A549 (cell line): ENCODE measurements around the gene GPAM. TPM values are rescaled to one million over a fixed set of nuclear protein-coding genes. Genes with fewer than 3 reads are reported as not detected.

ENCODE experiments used
- ATAC-seq, 2 experiments: fragments of 200-7000 bp in 1 of 2; fragments of >200 bp in 1 of 2; cut with Nextera tagmentation in 1 of 2; cut with Tn5 transposase in 1 of 2; 3 replicates each; pipeline versions ENCODE4 v1.8.0 to v1.9.1; 2018 to 2020; ENCODE audit warnings: mild to moderate bottlenecking in 1 of 2, moderate library complexity in 1 of 2
- CTCF ChIA-PET: fragments of 300-600 bp; sonication (Branson Sonifier 250); formaldehyde crosslinking; extraction: SDS; loops from one replicate; lab custom pipeline; 2021; ENCODE audit warnings: antibody characterized with exemption, inconsistent platforms; lab: Yijun Ruan, JAX
- POLR2A ChIA-PET: fragments of 350-600 bp; formaldehyde crosslinking; extraction: SDS; loops from one replicate; lab custom pipeline; 2021; ENCODE audit warnings: antibody characterized with exemption, inconsistent platforms; lab: Yijun Ruan, JAX
- DNase-seq, 2 experiments: peaks; one replicate each; pipeline versions ENCODE4 v3.0.0 to v3.0.0-alpha.2; 2011 to 2016; ENCODE audit warnings: low read depth in 1 of 2, low spot score in 1 of 2
- FAIRE-seq: peaks from 2 replicates; lab custom pipeline; 2011; peaks lifted over from hg19 to GRCh38; lab: Jason Lieb, UNC
- H3K27ac ChIP-seq, 2 experiments: fragments of >200 bp; sonication (Bioruptor Twin); formaldehyde crosslinking; 3 replicates each; pipeline ENCODE4 v1.5.1; 2016 to 2017
- H3K4me1 ChIP-seq: fragments of >200 bp; sonication (Bioruptor Twin); formaldehyde crosslinking; 3 replicates; pipeline ENCODE4 v1.6.1; 2016
- H3K4me2 ChIP-seq: fragments of >200 bp; sonication (Bioruptor Twin); formaldehyde crosslinking; 3 replicates; pipeline ENCODE4 v1.6.1; 2016
- H3K4me3 ChIP-seq: fragments of >200 bp; sonication (Bioruptor Twin); formaldehyde crosslinking; 3 replicates; pipeline ENCODE4 v1.5.1; 2016
- H3K9me3 ChIP-seq: fragments of >200 bp; sonication (Bioruptor Twin); formaldehyde crosslinking; 3 replicates; pipeline ENCODE4 v1.6.1; 2016
- CBX2 ChIP-seq: fragments of 200-600 bp; sonication (generic); IDR thresholded peaks from 2 replicates; pipeline ENCODE4 v1.6.1; 2016; ENCODE audit warnings: low read depth, mild to moderate bottlenecking, borderline replicate concordance
- CBX8 ChIP-seq: fragments of 200-600 bp; sonication (generic); IDR thresholded peaks from 2 replicates; pipeline ENCODE4 v1.6.1; 2016
- CEBPB ChIP-seq, 2 experiments: fragments of >200 bp in 1 of 2; sonication (Bioruptor Twin) in 1 of 2; formaldehyde crosslinking in 1 of 2; IDR thresholded peaks; 2 replicates each; pipeline ENCODE4 v1.6.1; 2012 to 2016
- CHD2 ChIP-seq: fragments of 150-350 bp; IDR thresholded peaks from 2 replicates; pipeline ENCODE4 v1.6.1; 2014; ENCODE audit warnings: low read length; ENCODE audit not compliant: partially characterized antibody
- CHD4 ChIP-seq: fragments of 200-600 bp; sonication (generic); IDR thresholded peaks from 2 replicates; pipeline ENCODE4 v1.6.1; 2016; ENCODE audit warnings: antibody characterized with exemption, mild to moderate bottlenecking, borderline replicate concordance
- EHMT2 ChIP-seq: fragments of 200-600 bp; sonication (generic); IDR thresholded peaks from 2 replicates; pipeline ENCODE4 v1.6.1; 2016; ENCODE audit warnings: antibody characterized with exemption, low read depth, mild to moderate bottlenecking, moderate library complexity
- EP300 ChIP-seq, 2 experiments: fragments of >200 bp; sonication (Bioruptor Twin); formaldehyde crosslinking; IDR thresholded peaks; 2 replicates in 1 of 2; 3 replicates in 1 of 2; pipeline ENCODE4 v1.6.1; 2016 to 2017
- ESRRA ChIP-seq: fragments of 150-350 bp; IDR thresholded peaks from 2 replicates; pipeline ENCODE4 v1.6.1; 2014; ENCODE audit warnings: mild to moderate bottlenecking, low read length, borderline replicate concordance
- FOSL2 ChIP-seq, 2 experiments: fragments of 450-650 bp in 1 of 2; fragments of >200 bp in 1 of 2; sonication (Bioruptor Twin) in 1 of 2; formaldehyde crosslinking; IDR thresholded peaks; 2 replicates each; pipeline versions ENCODE4 v1.5.0 to v1.6.1; 2016 to 2020; ENCODE audit warnings: mild to moderate bottlenecking in 1 of 2, moderate library complexity in 1 of 2
- HEYL ChIP-seq: fragments of 250-450 bp; sonication (Bioruptor Pico); IDR thresholded peaks from 2 replicates; pipeline ENCODE4 v1.8.0; 2021; ENCODE audit warnings: mild to moderate bottlenecking, moderate library complexity
- HOXB13 ChIP-seq: fragments of 250-450 bp; sonication (Bioruptor Pico); IDR thresholded peaks from 2 replicates; pipeline ENCODE4 v1.5.0; 2020; ENCODE audit warnings: low read depth, mild to moderate bottlenecking, moderate library complexity
- MAFK ChIP-seq: fragments of 450-650 bp; IDR thresholded peaks from 2 replicates; pipeline ENCODE4 v1.6.1; 2014; ENCODE audit not compliant: partially characterized antibody
- MAZ ChIP-seq: fragments of 150-350 bp; IDR thresholded peaks from 2 replicates; pipeline ENCODE4 v1.6.1; 2014; ENCODE audit warnings: antibody characterized with exemption, low read depth, low read length, borderline replicate concordance
- NFE2L2 ChIP-seq: fragments of 150-350 bp; conservative IDR thresholded peaks from 2 replicates; pipeline ENCODE4 v1.6.1; 2014; ENCODE audit warnings: low read length
- NPAS2 ChIP-seq: fragments of 250-450 bp; sonication (Bioruptor Pico); IDR thresholded peaks from 2 replicates; pipeline ENCODE4 v1.8.0; 2022; ENCODE audit warnings: mild to moderate bottlenecking, moderate library complexity, borderline replicate concordance
- NR3C1 ChIP-seq: fragments of >200 bp; sonication (Bioruptor Twin); formaldehyde crosslinking; IDR thresholded peaks from 3 replicates; pipeline ENCODE4 v1.6.1; 2017
- PHF8 ChIP-seq: fragments of 200-600 bp; sonication (generic); IDR thresholded peaks from 2 replicates; pipeline ENCODE4 v1.6.1; 2016; ENCODE audit warnings: low read depth, mild to moderate bottlenecking, antibody characterized with exemption, moderate library complexity, borderline replicate concordance
- POLR2A ChIP-seq: IDR thresholded peaks from 2 replicates; pipeline ENCODE4 v1.6.1; 2012; ENCODE audit warnings: mild to moderate bottlenecking, low read length
- RARB ChIP-seq: fragments of 250-450 bp; sonication (Bioruptor Pico); IDR thresholded peaks from 2 replicates; pipeline ENCODE4 v1.8.0; 2021; ENCODE audit warnings: mild to moderate bottlenecking, moderate library complexity
- RFX5 ChIP-seq: fragments of 450-650 bp; IDR thresholded peaks from 2 replicates; pipeline ENCODE4 v1.7.1; 2014; ENCODE audit warnings: antibody characterized with exemption, mild to moderate bottlenecking, moderate library complexity
- RNF2 ChIP-seq: fragments of 200-600 bp; sonication (generic); IDR thresholded peaks from 2 replicates; pipeline ENCODE4 v1.6.1; 2016; ENCODE audit warnings: low read depth, mild to moderate bottlenecking, antibody characterized with exemption, moderate library complexity, borderline replicate concordance
- SMC3 ChIP-seq: fragments of >200 bp; sonication (Bioruptor Twin); formaldehyde crosslinking; IDR thresholded peaks from 3 replicates; pipeline ENCODE4 v1.6.1; 2018; ENCODE audit warnings: inconsistent platforms
- SREBF2 ChIP-seq: fragments of 450-650 bp; IDR thresholded peaks from 2 replicates; pipeline ENCODE4 v1.6.1; 2014; ENCODE audit warnings: mild to moderate bottlenecking, moderate library complexity
- TP53 ChIP-seq: fragments of 250-450 bp; sonication (Bioruptor Pico); IDR thresholded peaks from 2 replicates; pipeline ENCODE4 v1.5.0; 2021; ENCODE audit warnings: mild to moderate bottlenecking, moderate library complexity
- ZC3H11A ChIP-seq: fragments of 450-650 bp; IDR thresholded peaks from 2 replicates; pipeline ENCODE4 v1.6.1; 2014; ENCODE audit warnings: antibody characterized with exemption, mild to moderate bottlenecking
- ZFP36 ChIP-seq: fragments of 450-650 bp; IDR thresholded peaks from 2 replicates; pipeline ENCODE4 v1.6.1; 2014; ENCODE audit warnings: borderline replicate concordance; ENCODE audit not compliant: partially characterized antibody
- ZSCAN20 ChIP-seq: fragments of 250-450 bp; sonication (Bioruptor Pico); IDR thresholded peaks from 2 replicates; pipeline ENCODE4 v1.8.0; 2022; ENCODE audit warnings: mild to moderate bottlenecking, moderate library complexity
- WGBS: methylation state at CpG from one replicate; pipeline ENCODE4 v1.1.6; 2017; ENCODE audit errors: missing lambda C conversion rate; 5-methylcytosine and 5-hydroxymethylcytosine counted together
- polyA plus RNA-seq, 4 experiments: library from polyadenylated mRNA; depleted of rRNA in 3 of 4; stranded (reverse); fragments of >200 nt; fragmentation: RNase III in 1 of 4; extraction: RNeasy Plus Mini Kit Qiagen cat#74134 plus additional on column Dnase treatment in 1 of 4; gene quantifications; 2 replicates in 3 of 4; 3 replicates in 1 of 4; pipeline ENCODE4 v1.2.3, GENCODE V29; 2011 to 2017
- TF ChIP-seq, protein P1 (sequence below): IDR thresholded peaks from 2 replicates; pipeline ENCODE4 v1.6.1; 2012; ENCODE audit warnings: low read depth, borderline replicate concordance
- TF ChIP-seq, protein P2 (sequence below): fragments of >200 bp; sonication (Bioruptor Twin); formaldehyde crosslinking; IDR thresholded peaks from 3 replicates; pipeline ENCODE4 v1.6.1; 2016

GPAM gene
- polyA plus RNA-seq, 2 of the 4 experiments (the other 2 are of a cell fraction): 5.7 to 13.3 TPM

DNA sequence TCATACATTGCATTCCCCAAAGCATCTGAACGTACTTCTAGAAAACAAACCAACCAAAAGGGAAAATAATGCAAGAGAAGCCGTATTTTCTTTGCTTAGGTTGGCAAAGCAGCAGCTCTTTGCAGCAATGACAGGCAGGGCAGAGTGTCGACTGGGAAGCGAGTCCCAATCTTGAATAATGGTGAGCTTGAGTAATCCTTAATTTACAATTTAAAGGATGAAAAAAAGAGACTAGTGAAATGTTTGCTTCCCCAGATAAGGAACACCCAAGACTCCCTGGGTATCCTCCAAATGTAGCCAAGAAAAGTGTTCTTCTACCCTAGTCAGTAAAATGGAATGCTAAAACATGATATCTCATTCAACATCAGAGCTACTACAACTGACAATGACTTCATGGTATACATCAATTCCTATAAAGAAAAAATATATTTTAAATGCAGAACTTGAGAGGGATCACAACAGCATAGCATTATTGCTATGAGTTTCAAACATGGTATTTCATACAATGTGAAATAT is 32.0 kb downstream of the GPAM start:
- ChIA-PET CTCF (interaction anchor here (2.1 to 3.0 kb wide), 2 partner anchors 10 to 14 kb away, joined by 9 to 14 read pairs; no protein-coding TSS in a partner anchor), POLR2A (no interaction called here)
- H3K4me1 ChIP-seq: no peaks in the 10 kb centered on the region
- no peak overlapping the region for H3K4me3 ChIP-seq
- no peak for DNase-seq
- H3K9me3 ChIP-seq: no peaks in the 10 kb centered on the region
- no peak overlapping the region for H3K27ac ChIP-seq
- H3K4me2 ChIP-seq: no peak overlapping the region
- ATAC-seq: no peak
- no peak for FAIRE-seq
- WGBS: 90% methylated on average over 4 of the region's 4 CpGs
- TF ChIP-seq SREBF2: no peak
- TF ChIP-seq CHD4: no peak
- TF ChIP-seq, protein P1, sequence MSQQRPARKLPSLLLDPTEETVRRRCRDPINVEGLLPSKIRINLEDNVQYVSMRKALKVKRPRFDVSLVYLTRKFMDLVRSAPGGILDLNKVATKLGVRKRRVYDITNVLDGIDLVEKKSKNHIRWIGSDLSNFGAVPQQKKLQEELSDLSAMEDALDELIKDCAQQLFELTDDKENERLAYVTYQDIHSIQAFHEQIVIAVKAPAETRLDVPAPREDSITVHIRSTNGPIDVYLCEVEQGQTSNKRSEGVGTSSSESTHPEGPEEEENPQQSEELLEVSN: no peak
- no peak for TF ChIP-seq CHD2
- no peak for TF ChIP-seq PHF8
- TF ChIP-seq NFE2L2: no peak
- TF ChIP-seq TP53: no peak
- TF ChIP-seq ESRRA: no peak
- no peak for TF ChIP-seq MAZ
- TF ChIP-seq NPAS2 (CRISPR knock-in tag): no peak
- no peak for TF ChIP-seq NR3C1
- TF ChIP-seq CBX2: no peak
- no peak for TF ChIP-seq SMC3
- TF ChIP-seq ZFP36: no peak

DNA sequence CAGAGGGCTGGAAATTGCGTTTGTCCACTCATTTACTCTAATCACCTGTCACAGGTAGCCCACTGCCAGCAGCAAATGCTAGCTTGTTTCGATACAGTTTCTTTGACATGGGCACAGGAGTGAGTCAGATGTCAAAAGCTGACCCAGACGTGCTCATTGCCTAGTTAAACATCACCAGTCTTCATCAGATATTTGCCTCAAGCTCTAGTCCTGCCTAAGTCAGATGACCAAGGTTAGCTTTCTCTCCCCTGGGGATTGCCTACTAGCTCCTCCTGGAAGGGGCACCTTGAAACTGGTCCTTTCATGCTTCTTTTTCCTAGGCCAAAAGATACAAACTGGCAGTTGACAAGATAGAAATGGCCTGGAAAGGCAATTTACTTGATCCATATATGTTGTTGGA is 35.2 kb downstream of the GPAM start:
- POLR2A ChIA-PET: no interaction called here
- FAIRE-seq (no peak), DNase-seq (no peak)
- H3K9me3 ChIP-seq: no peaks in the 10 kb centered on the region
- no peak overlapping the region for H3K4me3 ChIP-seq
- WGBS: 72% methylated on average over 3 of the region's 3 CpGs
- no peak overlapping the region for H3K27ac ChIP-seq
- H3K4me2 ChIP-seq: no peak overlapping the region
- CTCF ChIA-PET: interaction anchor here (1.0 to 2.3 kb wide), 4 partner anchors 8 to 161 kb away, joined by 3 to 10 read pairs (median 4); no protein-coding TSS in a partner anchor
- H3K4me1 ChIP-seq: no peaks in the 10 kb centered on the region
- no peak for TF ChIP-seq TP53
- no peak for TF ChIP-seq ZC3H11A
- TF ChIP-seq, all 56 proteins: peak for 0
- no peak for ATAC-seq

DNA sequence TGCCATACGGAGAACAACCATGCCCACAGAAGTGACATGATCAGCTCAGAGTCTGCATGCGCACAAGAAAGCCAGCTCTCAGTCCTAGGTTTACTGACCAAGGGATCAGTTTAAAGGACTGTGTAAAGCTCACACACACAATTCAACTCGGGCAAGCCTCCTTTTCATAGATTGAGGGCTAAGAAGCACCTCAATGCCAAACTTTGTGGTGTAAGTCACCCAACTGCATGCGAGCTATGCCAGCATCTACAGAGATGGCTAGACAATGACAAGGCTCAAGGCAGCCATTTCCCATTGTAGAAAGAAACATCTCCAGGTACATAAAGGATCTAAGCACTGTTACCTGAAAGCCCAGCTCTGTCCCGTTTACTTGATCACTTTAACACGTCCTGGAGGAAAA is 36.8 kb downstream of the GPAM start:
- ChIA-PET CTCF (interaction anchor here (1.1 to 2.9 kb wide), 2 partner anchors 10 to 167 kb away, joined by 3 to 16 read pairs; no protein-coding TSS in a partner anchor), POLR2A (no interaction called here)
- Histone ChIP-seq H3K4me1 (no peaks in the 10 kb centered on the region), H3K9me3 (no peaks in the 10 kb centered on the region), H3K4me2 (no peak overlapping the region), H3K27ac (no peak overlapping the region), H3K4me3 (no peak overlapping the region)
- WGBS: 71% methylated on average over 6 of the region's 6 CpGs
- TF ChIP-seq CEBPB (IDR thresholded peaks at IDR 0.05) (no peak), RARB (no peak), RFX5 (no peak), POLR2A (no peak)
- DNase-seq (no peak), ATAC-seq (no peak), FAIRE-seq (no peak)

DNA sequence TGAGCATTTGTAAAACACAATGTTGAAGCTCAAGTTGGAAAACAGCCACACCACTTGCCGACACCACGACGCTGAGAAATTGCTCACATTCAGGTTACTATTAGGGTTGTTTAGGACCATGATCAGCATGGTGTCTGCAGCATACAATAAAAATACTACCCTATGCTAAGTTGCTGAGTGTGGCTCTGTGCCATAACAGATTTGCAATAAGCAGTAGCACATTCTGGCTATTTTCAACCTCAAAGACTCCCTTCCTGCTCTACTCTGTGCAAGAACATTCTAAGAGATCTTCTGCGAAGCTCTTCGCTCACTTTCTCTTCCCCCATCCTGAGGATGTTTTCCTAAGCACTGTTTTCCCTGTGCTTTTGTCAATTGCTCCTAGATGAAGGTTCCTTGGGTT is 38.3 kb downstream of the GPAM start:
- ATAC-seq (no peak), FAIRE-seq (no peak), DNase-seq (no peak)
- CTCF ChIA-PET: interaction anchor here (1.5 to 2.9 kb wide), 2 partner anchors 8 to 171 kb away, joined by 4 to 16 read pairs; no protein-coding TSS in a partner anchor
- no peak for TF ChIP-seq FOSL2 (IDR thresholded peaks at IDR 0.05)
- no peak for TF ChIP-seq FOSL2 (CRISPR knock-in tag; IDR thresholded peaks at IDR 0.05)
- TF ChIP-seq SMC3: no peak
- no peak for TF ChIP-seq EP300 (IDR thresholded peaks at IDR 0.05)
- no peak for TF ChIP-seq MAFK
- TF ChIP-seq CHD4: no peak
- TF ChIP-seq, protein P2, sequence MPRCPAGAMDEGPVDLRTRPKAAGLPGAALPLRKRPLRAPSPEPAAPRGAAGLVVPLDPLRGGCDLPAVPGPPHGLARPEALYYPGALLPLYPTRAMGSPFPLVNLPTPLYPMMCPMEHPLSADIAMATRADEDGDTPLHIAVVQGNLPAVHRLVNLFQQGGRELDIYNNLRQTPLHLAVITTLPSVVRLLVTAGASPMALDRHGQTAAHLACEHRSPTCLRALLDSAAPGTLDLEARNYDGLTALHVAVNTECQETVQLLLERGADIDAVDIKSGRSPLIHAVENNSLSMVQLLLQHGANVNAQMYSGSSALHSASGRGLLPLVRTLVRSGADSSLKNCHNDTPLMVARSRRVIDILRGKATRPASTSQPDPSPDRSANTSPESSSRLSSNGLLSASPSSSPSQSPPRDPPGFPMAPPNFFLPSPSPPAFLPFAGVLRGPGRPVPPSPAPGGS: no peak
- TF ChIP-seq CBX2: no peak
- TF ChIP-seq HEYL (CRISPR knock-in tag): no peak
- no peak for TF ChIP-seq RNF2
- TF ChIP-seq ZSCAN20 (CRISPR knock-in tag): no peak
- TF ChIP-seq ZC3H11A: no peak
- no peak for TF ChIP-seq TP53
- no peak for TF ChIP-seq HOXB13
- no peak for TF ChIP-seq CBX8
- no peak for TF ChIP-seq CEBPB (IDR thresholded peaks at IDR 0.05)
- no peak for TF ChIP-seq EHMT2
- WGBS: 89% methylated on average over 5 of the region's 5 CpGs
- H3K4me2 ChIP-seq: no peak overlapping the region
- H3K27ac ChIP-seq: no peak overlapping the region
- POLR2A ChIA-PET: no interaction called here
- no peaks in the 10 kb centered on the region for H3K4me1 ChIP-seq
- no peaks in the 10 kb centered on the region for H3K9me3 ChIP-seq
- no peak overlapping the region for H3K4me3 ChIP-seq
